Activated CD4-positive, alpha-beta T cell treated with anti-CD3 and anti-CD28 coated beads, Interleukin-2, Interleukin-4, amounts not matched to agents 100 ng/mL and 50 ng/mL, durations not matched to agents 16 hours and 8 hours (primary cell): ENCODE measurements around the gene ZNF579.

Experiments used
- DNase-seq: peaks from one replicate; pipeline ENCODE4 v3.0.0-alpha.2; 2020; ENCODE audit warnings: low spot score

ZNF579 gene

GRCh38 chr19:55580628-55581144 is at the start of gene ZNF579:
TSS of gene ZNF579 (minus strand) at chr19:55580848. CDS start at chr19:55579639, 1,209 bp downstream.
- peak; percentile 82 for DNase-seq

GRCh38 chr19:55626350-55626749 is 45.7 kb upstream of the ZNF579 start:
- peak; percentile 92 for DNase-seq

- no peak for DNase-seq
Observed at GRCh38 chr19:55625004-55625326, 44.3 kb upstream of the ZNF579 start.

GRCh38 chr19:55624109-55625003 is 43.7 kb upstream of the ZNF579 start, which contains the start of gene ZNF784:
TSS of gene ZNF784 (minus strand) at chr19:55624566. CDS start at chr19:55624561, 5 bp downstream.
- DNase-seq, result peak; percentile 94

- DNase-seq, result no peak
Observed at GRCh38 chr19:55623561-55623960, 42.9 kb upstream of the ZNF579 start.

- DNase-seq, result no peak
Observed at GRCh38 chr19:55623130-55623529, 42.5 kb upstream of the ZNF579 start.

- DNase-seq, result no peak
Observed at GRCh38 chr19:55622242-55622969, 41.8 kb upstream of the ZNF579 start.

- no peak for DNase-seq
Observed at GRCh38 chr19:55621673-55622231, 41.1 kb upstream of the ZNF579 start.

- DNase-seq, result no peak
Observed at GRCh38 chr19:55621205-55621672, 40.6 kb upstream of the ZNF579 start.

- DNase-seq, result no peak
Observed at GRCh38 chr19:55620410-55621204, 40.0 kb upstream of the ZNF579 start.

GRCh38 chr19:55619286-55619685 is 38.6 kb upstream of the ZNF579 start:
- DNase-seq, result no peak

GRCh38 chr19:55618426-55618825 is 37.8 kb upstream of the ZNF579 start:
- DNase-seq, result no peak

GRCh38 chr19:55617426-55617825 is 36.8 kb upstream of the ZNF579 start:
- no peak for DNase-seq

GRCh38 chr19:55616395-55616875 is 35.8 kb upstream of the ZNF579 start:
- DNase-seq, result no peak

- DNase-seq, result no peak
Observed at GRCh38 chr19:55615543-55616394, 35.1 kb upstream of the ZNF579 start.

GRCh38 chr19:55614711-55615542 is 34.3 kb upstream of the ZNF579 start:
- no peak for DNase-seq

GRCh38 chr19:55613930-55614710 is 33.5 kb upstream of the ZNF579 start:
- no peak for DNase-seq

GRCh38 chr19:55613396-55613795 is 32.7 kb upstream of the ZNF579 start:
- no peak for DNase-seq
